ENCODE measurements around the gene ZNF75A.

The ZNF75A gene

DNA sequence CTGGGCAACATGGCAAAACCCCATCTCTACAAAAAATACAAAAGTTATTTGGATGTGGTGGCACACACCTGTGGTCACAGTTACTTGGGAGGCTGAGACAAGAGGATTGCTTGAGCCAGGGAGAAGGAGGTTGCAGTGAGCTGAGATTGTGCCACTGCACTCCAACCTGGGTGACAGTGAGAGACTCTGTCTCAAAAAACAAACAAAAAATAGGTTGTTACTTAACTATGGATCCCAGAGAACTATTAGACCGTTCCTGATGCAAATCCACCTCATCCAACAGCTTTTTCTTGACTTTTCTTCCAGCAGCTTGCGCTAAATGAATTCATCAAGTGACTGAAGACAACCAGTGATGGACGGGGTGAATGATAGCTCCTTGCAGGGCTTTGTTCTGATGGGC, 50.3 kb downstream of the ZNF75A start, which contains the start of gene OR2C1:
Gene OR2C1 (plus strand): TSS at position 301 of the 400 bp plus-strand sequence. CDS start 52 bp downstream, at position 353.
- Histone ChIP-seq H3K27me3 (replicated peaks; ENCODE audit: insufficient read depth, low read length) (no peaks in the 10 kb centered on the region; the same call in 1 of the 2 replicates), H3K79me2 (ENCODE audit: low read length) (no peaks in the 10 kb centered on the region), H3K4me3 (ENCODE audit: low read length) (no peak within 1 kb of the TSS), H3K9me3 (replicated peaks; ENCODE audit: insufficient read depth, low read length) (no peaks in the 10 kb centered on the region), H3K9ac (ENCODE audit: low read length) (no peak within 1 kb of the TSS), H3F3A (ENCODE audit: insufficient read depth, low read length) (no peaks in the 10 kb centered on the region), H3K27ac (ENCODE audit: low read length) (no peak within 1 kb of the TSS), H3K4me1 (ENCODE audit: low read length) (no peaks in the 10 kb centered on the region), H2AFZ (ENCODE audit: low read length) (no peak within 1 kb of the TSS), H4K20me1 (ENCODE audit: insufficient read depth, low read length) (no peaks in the 10 kb centered on the region), H3K9me2 (replicated peaks; ENCODE audit: insufficient read depth, low read length) (no peaks in the 10 kb centered on the region), H3K36me3 (replicated peaks; ENCODE audit: insufficient read depth, low read length) (no peaks in the 10 kb centered on the region), H3K4me2 (ENCODE audit: low read depth, low read length) (no peak within 1 kb of the TSS)
- TF ChIP-seq EZH2phosphoT487 (IDR thresholded peaks at IDR 0.05; ENCODE audit: low read length): no peak
- TF ChIP-seq, protein P1, sequence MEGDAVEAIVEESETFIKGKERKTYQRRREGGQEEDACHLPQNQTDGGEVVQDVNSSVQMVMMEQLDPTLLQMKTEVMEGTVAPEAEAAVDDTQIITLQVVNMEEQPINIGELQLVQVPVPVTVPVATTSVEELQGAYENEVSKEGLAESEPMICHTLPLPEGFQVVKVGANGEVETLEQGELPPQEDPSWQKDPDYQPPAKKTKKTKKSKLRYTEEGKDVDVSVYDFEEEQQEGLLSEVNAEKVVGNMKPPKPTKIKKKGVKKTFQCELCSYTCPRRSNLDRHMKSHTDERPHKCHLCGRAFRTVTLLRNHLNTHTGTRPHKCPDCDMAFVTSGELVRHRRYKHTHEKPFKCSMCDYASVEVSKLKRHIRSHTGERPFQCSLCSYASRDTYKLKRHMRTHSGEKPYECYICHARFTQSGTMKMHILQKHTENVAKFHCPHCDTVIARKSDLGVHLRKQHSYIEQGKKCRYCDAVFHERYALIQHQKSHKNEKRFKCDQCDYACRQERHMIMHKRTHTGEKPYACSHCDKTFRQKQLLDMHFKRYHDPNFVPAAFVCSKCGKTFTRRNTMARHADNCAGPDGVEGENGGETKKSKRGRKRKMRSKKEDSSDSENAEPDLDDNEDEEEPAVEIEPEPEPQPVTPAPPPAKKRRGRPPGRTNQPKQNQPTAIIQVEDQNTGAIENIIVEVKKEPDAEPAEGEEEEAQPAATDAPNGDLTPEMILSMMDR (IDR thresholded peaks at IDR 0.05; ENCODE audit: low read length): no peak
- TF ChIP-seq EZH2 (optimal IDR thresholded peaks at IDR 0.05; ENCODE audit: low read depth, low read length): no peak
- DNase-seq: no peak

DNA sequence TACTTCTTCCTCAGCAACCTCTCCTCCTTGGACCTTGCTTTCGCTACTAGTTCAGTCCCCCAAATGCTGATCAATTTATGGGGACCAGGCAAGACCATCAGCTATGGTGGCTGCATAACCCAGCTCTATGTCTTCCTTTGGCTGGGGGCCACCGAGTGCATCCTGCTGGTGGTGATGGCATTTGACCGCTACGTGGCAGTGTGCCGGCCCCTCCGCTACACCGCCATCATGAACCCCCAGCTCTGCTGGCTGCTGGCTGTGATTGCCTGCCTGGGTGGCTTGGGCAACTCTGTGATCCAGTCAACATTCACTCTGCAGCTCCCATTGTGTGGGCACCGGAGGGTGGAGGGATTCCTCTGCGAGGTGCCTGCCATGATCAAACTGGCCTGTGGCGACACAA, 50.8 kb downstream of the ZNF75A start:
- H3K9ac ChIP-seq (ENCODE audit: low read length): no peak overlapping the region
- no peaks in the 10 kb centered on the region; the same call in 1 of the 2 replicates for H3K27me3 ChIP-seq (replicated peaks; ENCODE audit: insufficient read depth, low read length)
- no peak overlapping the region for H3K4me2 ChIP-seq (ENCODE audit: low read depth, low read length)
- H3F3A ChIP-seq (ENCODE audit: insufficient read depth, low read length): no peaks in the 10 kb centered on the region
- no peaks in the 10 kb centered on the region for H3K9me3 ChIP-seq (replicated peaks; ENCODE audit: insufficient read depth, low read length)
- DNase-seq: no peak
- TF ChIP-seq EZH2 (optimal IDR thresholded peaks at IDR 0.05; ENCODE audit: low read depth, low read length) (no peak), EZH2phosphoT487 (IDR thresholded peaks at IDR 0.05; ENCODE audit: low read length) (no peak)
- TF ChIP-seq, protein P1 (IDR thresholded peaks at IDR 0.05; ENCODE audit: low read length): 0 out of 2 replicates have a peak, but pooled peaks have one; percentile 10
- H3K27ac ChIP-seq (ENCODE audit: low read length): no peak overlapping the region
- H2AFZ ChIP-seq (ENCODE audit: low read length): no peak overlapping the region
- H3K4me1 ChIP-seq (ENCODE audit: low read length): no peaks in the 10 kb centered on the region
- H3K4me3 ChIP-seq (ENCODE audit: low read length): no peak overlapping the region
- no peaks in the 10 kb centered on the region for H3K36me3 ChIP-seq (replicated peaks; ENCODE audit: insufficient read depth, low read length)
- H3K9me2 ChIP-seq (replicated peaks; ENCODE audit: insufficient read depth, low read length): no peaks in the 10 kb centered on the region
- H4K20me1 ChIP-seq (ENCODE audit: insufficient read depth, low read length): no peaks in the 10 kb centered on the region
- H3K79me2 ChIP-seq (ENCODE audit: low read length): no peaks in the 10 kb centered on the region

DNA sequence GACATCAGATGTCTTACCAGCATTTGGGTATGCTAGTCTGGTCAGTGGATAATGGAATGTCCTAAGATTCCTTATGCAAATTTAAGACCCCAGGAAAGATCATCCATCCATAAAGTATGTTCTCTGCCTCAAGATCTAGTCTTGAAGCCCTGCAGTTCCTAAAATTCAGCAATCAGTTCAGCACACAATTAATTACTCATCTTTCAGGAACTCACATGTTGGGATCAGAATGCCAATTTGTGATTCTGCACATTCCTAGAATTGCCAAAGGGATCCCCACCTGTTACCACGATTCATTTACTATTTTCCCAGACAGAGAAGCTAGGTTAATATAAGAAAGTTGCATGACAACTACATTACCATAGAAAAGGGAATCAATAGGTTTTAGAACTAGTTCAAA, 53.6 kb downstream of the ZNF75A start:
- Histone ChIP-seq H3K9me2 (replicated peaks; ENCODE audit: insufficient read depth, low read length) (no peaks in the 10 kb centered on the region), H2AFZ (ENCODE audit: low read length) (no peak overlapping the region), H3K36me3 (replicated peaks; ENCODE audit: insufficient read depth, low read length) (no peaks in the 10 kb centered on the region), H3K27me3 (replicated peaks; ENCODE audit: insufficient read depth, low read length) (no peaks in the 10 kb centered on the region; the same call in 1 of the 2 replicates), H3K27ac (ENCODE audit: low read length) (no peak overlapping the region), H4K20me1 (ENCODE audit: insufficient read depth, low read length) (no peaks in the 10 kb centered on the region), H3K79me2 (ENCODE audit: low read length) (no peaks in the 10 kb centered on the region), H3K4me1 (ENCODE audit: low read length) (no peaks in the 10 kb centered on the region), H3K4me3 (ENCODE audit: low read length) (no peak overlapping the region), H3F3A (ENCODE audit: insufficient read depth, low read length) (no peaks in the 10 kb centered on the region), H3K9me3 (replicated peaks; ENCODE audit: insufficient read depth, low read length) (no peaks in the 10 kb centered on the region), H3K4me2 (ENCODE audit: low read depth, low read length) (no peak overlapping the region), H3K9ac (ENCODE audit: low read length) (no peak overlapping the region)
- DNase-seq: no peak
- TF ChIP-seq, protein P1 (IDR thresholded peaks at IDR 0.05; ENCODE audit: low read length): no peak
- TF ChIP-seq EZH2 (optimal IDR thresholded peaks at IDR 0.05; ENCODE audit: low read depth, low read length) (no peak), EZH2phosphoT487 (IDR thresholded peaks at IDR 0.05; ENCODE audit: low read length) (no peak)
